Liver (tissue), 9 donors: Measurements from ENCODE around the gene ETFDH. TPM values are rescaled to one million over a fixed set of nuclear protein-coding genes. Genes with fewer than 3 reads are reported as not detected.
"Not testable (repeated sequence)": the region's sequence is repeated elsewhere in the genome, so short reads cannot be mapped to it uniquely, and the experiment has no call there.

ENCODE experiments used
- DNase-seq: peaks from one replicate; pipeline ENCODE4 v3.0.0-alpha.2; 2017; ENCODE audit warnings: low spot score
- H3K27ac ChIP-seq, 2 donors: one replicate each; pipeline ENCODE4 v1.7.0; 2013; ENCODE audit warnings: inconsistent platforms in 2 of 2, low read length in 2 of 2, control low read depth in 1 of 2, low read depth in 1 of 2, mild to moderate bottlenecking in 1 of 2
- H3K27me3 ChIP-seq, 4 donors: one replicate each; pipeline versions ENCODE4 v1.6.1 to v1.7.0; 2013; ENCODE audit warnings: low read length in 3 of 4, inconsistent platforms in 1 of 4, mild to moderate bottlenecking in 1 of 4, moderate library complexity in 1 of 4; ENCODE audit not compliant: control insufficient read depth in 4 of 4, insufficient read depth in 4 of 4
- H3K36me3 ChIP-seq, 4 donors: one replicate each; pipeline versions ENCODE4 v1.6.1 to v1.7.0; 2013; ENCODE audit warnings: low read length in 3 of 4, mild to moderate bottlenecking in 3 of 4, low read depth in 1 of 4, moderate library complexity in 1 of 4; ENCODE audit not compliant: control insufficient read depth in 4 of 4, insufficient read depth in 3 of 4
- H3K4me1 ChIP-seq, 4 donors: one replicate each; pipeline versions ENCODE4 v1.6.1 to v1.7.0; 2013; ENCODE audit warnings: low read length in 3 of 4, mild to moderate bottlenecking in 3 of 4, moderate library complexity in 1 of 4; ENCODE audit not compliant: control insufficient read depth in 4 of 4, insufficient read depth in 4 of 4
- H3K4me3 ChIP-seq, 3 donors: one replicate each; pipeline versions ENCODE4 v1.6.1 to v1.7.0; 2013; ENCODE audit warnings: low read length in 3 of 3, control low read depth in 1 of 3, low read depth in 1 of 3, mild to moderate bottlenecking in 1 of 3
- H3K9ac ChIP-seq, 2 donors: one replicate each; pipeline ENCODE4 v1.7.0; 2013; ENCODE audit warnings: low read length in 2 of 2, mild to moderate bottlenecking in 2 of 2, moderate library complexity in 2 of 2, control low read depth in 1 of 2, low read depth in 1 of 2
- H3K9me3 ChIP-seq, 4 donors: one replicate each; pipeline versions ENCODE4 v1.6.1 to v1.7.0; 2013; ENCODE audit warnings: low read length in 3 of 4; ENCODE audit not compliant: control insufficient read depth in 4 of 4
- FOXA1 ChIP-seq: IDR thresholded peaks from 2 replicates; pipeline ENCODE4 v1.6.1; 2016; ENCODE audit warnings: antibody characterized with exemption
- FOXA2 ChIP-seq: IDR thresholded peaks from 2 replicates; pipeline ENCODE4 v1.6.1; 2016; ENCODE audit warnings: antibody characterized with exemption
- NR2F2 ChIP-seq: IDR thresholded peaks from 2 replicates; pipeline ENCODE4 v1.6.1; 2016; ENCODE audit warnings: antibody characterized with exemption
- RAD21 ChIP-seq, 2 donors: IDR thresholded peaks; 2 replicates each; pipeline ENCODE4 v1.6.1; 2016; ENCODE audit warnings: antibody characterized with exemption in 2 of 2, mild to moderate bottlenecking in 2 of 2
- SP1 ChIP-seq: IDR thresholded peaks from 2 replicates; pipeline ENCODE4 v1.6.1; 2018; ENCODE audit warnings: antibody characterized with exemption, mild to moderate bottlenecking
- YY1 ChIP-seq: IDR thresholded peaks from 2 replicates; pipeline ENCODE4 v1.6.1; 2016; ENCODE audit warnings: antibody characterized with exemption, mild to moderate bottlenecking
- WGBS: extraction: QIAGEN DNeasy Blood & Tissue Kit; methylation state at CpG from one replicate; pipeline ENCODE4 v1.1.7; 2013; 5-methylcytosine and 5-hydroxymethylcytosine counted together
- polyA plus RNA-seq, 2 donors: library from polyadenylated mRNA; stranded (reverse) in 1 of 2; unstranded in 1 of 2; fragments of 200-250 nt in 1 of 2; fragments of >200 nt in 1 of 2; fragmentation: Nextera tagmentation in 1 of 2; extraction: Ambion mirVana in 1 of 2; gene quantifications; one replicate each; pipeline versions ENCODE4 v1.2.1 to v1.2.3, GENCODE V29; 2013 to 2015
- total RNA-seq, 2 donors: library from RNA; depleted of rRNA; stranded (reverse); fragments of >200 nt; gene quantifications; one replicate each; pipeline ENCODE4 v1.2.3, GENCODE V29; 2014
- TF ChIP-seq, protein P1 (sequence below): fragments of 150-350 bp; IDR thresholded peaks from 2 replicates; pipeline ENCODE4 v1.5.1; 2017; ENCODE audit warnings: improper control_type of control experiment, low read depth, low read length; ENCODE audit not compliant: missing input control
- TF ChIP-seq, protein P2 (sequence below): IDR thresholded peaks from 2 replicates; pipeline ENCODE4 v1.6.1; 2016; ENCODE audit warnings: antibody characterized with exemption, mild to moderate bottlenecking
- TF ChIP-seq, protein P3 (sequence below): IDR thresholded peaks from 2 replicates; pipeline ENCODE4 v1.6.1; 2016; ENCODE audit warnings: antibody characterized with exemption
- donor health status: healthy.
- donor health status: healthy.
- donor health status: healthy.
- donor health status: healthy.
- donor health status: healthy.

ETFDH gene
- total and polyA plus RNA-seq, 4 donors = 40.7 to 151 (median 117) TPM

DNA sequence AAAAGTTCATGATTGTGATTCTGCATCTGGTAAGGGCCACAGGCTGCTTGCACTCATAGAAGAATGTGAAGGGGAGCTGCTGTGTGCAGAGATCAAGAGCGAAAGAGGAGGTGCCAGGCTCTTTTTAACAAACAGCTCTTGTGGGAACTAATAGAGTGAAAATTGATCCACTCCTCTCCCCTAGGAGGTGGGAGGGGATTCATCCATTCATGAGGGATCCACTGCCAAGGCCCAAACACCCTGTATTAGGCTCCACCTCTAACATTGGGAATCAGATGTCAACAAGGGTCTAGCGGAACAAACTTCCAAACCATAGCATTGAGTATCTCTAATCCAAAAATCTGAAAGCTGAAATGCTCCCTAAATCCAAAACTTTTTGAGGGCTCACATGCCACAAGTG, 67.5 kb downstream of the ETFDH start:
- Histone ChIP-seq H3K27ac (no peak overlapping the region), H3K9me3 (no peaks in the 10 kb centered on the region), H3K4me1 (no peaks in the 10 kb centered on the region), H3K9ac (no peak overlapping the region), H3K27me3 (no peaks in the 10 kb centered on the region), H3K4me3 (no peak overlapping the region), H3K36me3 (no peaks in the 10 kb centered on the region)
- 97% methylated on average over 2 of the region's 2 CpGs for WGBS
- DNase-seq = no peak
- TF ChIP-seq, protein P1, sequence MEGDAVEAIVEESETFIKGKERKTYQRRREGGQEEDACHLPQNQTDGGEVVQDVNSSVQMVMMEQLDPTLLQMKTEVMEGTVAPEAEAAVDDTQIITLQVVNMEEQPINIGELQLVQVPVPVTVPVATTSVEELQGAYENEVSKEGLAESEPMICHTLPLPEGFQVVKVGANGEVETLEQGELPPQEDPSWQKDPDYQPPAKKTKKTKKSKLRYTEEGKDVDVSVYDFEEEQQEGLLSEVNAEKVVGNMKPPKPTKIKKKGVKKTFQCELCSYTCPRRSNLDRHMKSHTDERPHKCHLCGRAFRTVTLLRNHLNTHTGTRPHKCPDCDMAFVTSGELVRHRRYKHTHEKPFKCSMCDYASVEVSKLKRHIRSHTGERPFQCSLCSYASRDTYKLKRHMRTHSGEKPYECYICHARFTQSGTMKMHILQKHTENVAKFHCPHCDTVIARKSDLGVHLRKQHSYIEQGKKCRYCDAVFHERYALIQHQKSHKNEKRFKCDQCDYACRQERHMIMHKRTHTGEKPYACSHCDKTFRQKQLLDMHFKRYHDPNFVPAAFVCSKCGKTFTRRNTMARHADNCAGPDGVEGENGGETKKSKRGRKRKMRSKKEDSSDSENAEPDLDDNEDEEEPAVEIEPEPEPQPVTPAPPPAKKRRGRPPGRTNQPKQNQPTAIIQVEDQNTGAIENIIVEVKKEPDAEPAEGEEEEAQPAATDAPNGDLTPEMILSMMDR = no peak
- no peak for TF ChIP-seq RAD21 (IDR thresholded peaks at IDR 0.05)
- TF ChIP-seq, protein P2, sequence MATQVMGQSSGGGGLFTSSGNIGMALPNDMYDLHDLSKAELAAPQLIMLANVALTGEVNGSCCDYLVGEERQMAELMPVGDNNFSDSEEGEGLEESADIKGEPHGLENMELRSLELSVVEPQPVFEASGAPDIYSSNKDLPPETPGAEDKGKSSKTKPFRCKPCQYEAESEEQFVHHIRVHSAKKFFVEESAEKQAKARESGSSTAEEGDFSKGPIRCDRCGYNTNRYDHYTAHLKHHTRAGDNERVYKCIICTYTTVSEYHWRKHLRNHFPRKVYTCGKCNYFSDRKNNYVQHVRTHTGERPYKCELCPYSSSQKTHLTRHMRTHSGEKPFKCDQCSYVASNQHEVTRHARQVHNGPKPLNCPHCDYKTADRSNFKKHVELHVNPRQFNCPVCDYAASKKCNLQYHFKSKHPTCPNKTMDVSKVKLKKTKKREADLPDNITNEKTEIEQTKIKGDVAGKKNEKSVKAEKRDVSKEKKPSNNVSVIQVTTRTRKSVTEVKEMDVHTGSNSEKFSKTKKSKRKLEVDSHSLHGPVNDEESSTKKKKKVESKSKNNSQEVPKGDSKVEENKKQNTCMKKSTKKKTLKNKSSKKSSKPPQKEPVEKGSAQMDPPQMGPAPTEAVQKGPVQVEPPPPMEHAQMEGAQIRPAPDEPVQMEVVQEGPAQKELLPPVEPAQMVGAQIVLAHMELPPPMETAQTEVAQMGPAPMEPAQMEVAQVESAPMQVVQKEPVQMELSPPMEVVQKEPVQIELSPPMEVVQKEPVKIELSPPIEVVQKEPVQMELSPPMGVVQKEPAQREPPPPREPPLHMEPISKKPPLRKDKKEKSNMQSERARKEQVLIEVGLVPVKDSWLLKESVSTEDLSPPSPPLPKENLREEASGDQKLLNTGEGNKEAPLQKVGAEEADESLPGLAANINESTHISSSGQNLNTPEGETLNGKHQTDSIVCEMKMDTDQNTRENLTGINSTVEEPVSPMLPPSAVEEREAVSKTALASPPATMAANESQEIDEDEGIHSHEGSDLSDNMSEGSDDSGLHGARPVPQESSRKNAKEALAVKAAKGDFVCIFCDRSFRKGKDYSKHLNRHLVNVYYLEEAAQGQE = no peak
- TF ChIP-seq, protein P3, sequence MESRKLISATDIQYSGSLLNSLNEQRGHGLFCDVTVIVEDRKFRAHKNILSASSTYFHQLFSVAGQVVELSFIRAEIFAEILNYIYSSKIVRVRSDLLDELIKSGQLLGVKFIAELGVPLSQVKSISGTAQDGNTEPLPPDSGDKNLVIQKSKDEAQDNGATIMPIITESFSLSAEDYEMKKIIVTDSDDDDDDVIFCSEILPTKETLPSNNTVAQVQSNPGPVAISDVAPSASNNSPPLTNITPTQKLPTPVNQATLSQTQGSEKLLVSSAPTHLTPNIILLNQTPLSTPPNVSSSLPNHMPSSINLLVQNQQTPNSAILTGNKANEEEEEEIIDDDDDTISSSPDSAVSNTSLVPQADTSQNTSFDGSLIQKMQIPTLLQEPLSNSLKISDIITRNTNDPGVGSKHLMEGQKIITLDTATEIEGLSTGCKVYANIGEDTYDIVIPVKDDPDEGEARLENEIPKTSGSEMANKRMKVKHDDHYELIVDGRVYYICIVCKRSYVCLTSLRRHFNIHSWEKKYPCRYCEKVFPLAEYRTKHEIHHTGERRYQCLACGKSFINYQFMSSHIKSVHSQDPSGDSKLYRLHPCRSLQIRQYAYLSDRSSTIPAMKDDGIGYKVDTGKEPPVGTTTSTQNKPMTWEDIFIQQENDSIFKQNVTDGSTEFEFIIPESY = no peak
- TF ChIP-seq YY1 = no peak
- TF ChIP-seq SP1 = no peak
- no peak for TF ChIP-seq FOXA2
- no peak for TF ChIP-seq NR2F2

DNA sequence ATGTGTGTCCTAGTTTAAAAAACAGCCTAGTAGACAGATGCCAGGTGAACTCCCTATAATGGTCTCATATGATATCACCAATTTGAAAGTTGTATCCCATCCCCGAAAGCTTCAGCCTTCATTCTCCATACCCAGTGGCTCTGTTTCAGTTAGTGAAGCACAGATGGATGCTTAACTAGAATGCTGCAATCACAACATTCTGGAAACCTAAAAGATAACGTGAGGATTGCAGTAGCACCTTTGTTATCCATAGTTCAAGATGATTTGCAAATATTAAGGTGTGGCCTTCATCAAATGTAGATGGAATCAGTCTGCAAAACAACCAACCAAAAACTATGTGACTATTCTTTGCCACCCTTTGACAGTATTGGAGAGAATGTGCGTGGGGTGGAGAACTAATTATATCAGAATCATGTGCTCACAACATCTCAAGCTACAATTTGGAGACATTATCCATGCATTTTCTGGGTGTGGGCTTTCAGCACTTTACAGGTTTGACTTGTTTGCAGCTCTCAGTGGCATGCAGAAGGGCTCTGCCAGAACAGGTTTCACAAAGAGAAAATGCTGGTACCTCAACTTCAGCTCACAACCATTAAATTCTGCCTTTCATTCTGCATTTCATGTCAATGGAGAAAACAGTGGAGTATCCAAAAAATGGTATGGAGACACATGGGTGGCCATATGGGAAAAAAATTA, 69.4 kb downstream of the ETFDH start:
- Histone ChIP-seq H3K9me3 (no peaks in the 10 kb centered on the region), H3K27ac (no peak overlapping the region), H3K9ac (no peak overlapping the region), H3K36me3 (no peaks in the 10 kb centered on the region), H3K4me3 (no peak overlapping the region), H3K27me3 (no peaks in the 10 kb centered on the region), H3K4me1 (no peaks in the 10 kb centered on the region)
- TF ChIP-seq FOXA1 = no peak
- no peak for TF ChIP-seq SP1
- 91% methylated on average over 3 of the region's 3 CpGs for WGBS
- DNase-seq = no peak

DNA sequence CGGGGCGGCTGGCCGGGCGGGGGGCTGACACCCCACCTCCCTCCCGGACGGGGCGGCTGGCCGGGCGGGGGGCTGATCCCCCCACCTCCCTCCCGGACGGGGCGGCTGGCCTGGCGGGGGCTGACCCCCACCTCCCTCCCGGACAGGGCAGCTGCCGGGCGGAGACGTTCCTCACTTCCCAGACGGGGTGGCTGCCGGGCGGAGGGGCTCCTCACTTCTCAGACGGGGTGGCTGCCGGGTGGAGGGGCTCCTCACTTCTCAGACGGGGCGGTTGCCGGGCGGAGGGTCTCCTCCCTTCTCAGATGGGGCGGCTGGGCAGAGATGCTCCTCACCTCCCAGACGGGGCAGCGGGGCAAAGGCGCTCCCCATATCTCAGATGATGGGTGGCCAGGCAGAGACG, 74.4 kb downstream of the ETFDH start:
- DNase-seq, H3K27me3 ChIP-seq, H3K9me3 ChIP-seq, H3K4me3 ChIP-seq, H3K9ac ChIP-seq, H3K4me1 ChIP-seq, H3K27ac ChIP-seq, H3K36me3 ChIP-seq: not testable (repeated sequence)
- WGBS = 96% methylated on average over 31 of the region's 31 CpGs
